ENCODE results near the gene GAST.

DNA sequence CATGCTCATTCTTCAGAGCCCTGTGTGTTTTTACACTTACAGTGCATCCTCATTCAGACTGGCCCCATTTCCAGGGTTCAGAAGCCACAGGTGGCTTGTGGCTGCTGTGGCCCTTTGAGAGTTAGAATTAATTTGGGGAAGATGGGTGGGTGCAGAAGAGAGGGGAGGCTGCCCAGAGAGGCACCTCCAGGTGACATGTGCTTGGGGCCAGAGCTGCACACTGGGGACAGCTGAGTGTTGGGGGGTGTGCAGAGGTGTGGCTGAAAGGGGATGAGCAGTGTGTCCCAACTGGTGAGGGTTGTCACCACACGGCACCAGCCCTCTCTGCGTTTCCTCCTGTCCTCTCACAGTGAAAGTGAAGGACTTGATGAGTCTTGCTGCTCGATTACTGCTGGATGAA lies 30.4 kb upstream of the GAST start:
- TF ChIP-seq, protein P1, sequence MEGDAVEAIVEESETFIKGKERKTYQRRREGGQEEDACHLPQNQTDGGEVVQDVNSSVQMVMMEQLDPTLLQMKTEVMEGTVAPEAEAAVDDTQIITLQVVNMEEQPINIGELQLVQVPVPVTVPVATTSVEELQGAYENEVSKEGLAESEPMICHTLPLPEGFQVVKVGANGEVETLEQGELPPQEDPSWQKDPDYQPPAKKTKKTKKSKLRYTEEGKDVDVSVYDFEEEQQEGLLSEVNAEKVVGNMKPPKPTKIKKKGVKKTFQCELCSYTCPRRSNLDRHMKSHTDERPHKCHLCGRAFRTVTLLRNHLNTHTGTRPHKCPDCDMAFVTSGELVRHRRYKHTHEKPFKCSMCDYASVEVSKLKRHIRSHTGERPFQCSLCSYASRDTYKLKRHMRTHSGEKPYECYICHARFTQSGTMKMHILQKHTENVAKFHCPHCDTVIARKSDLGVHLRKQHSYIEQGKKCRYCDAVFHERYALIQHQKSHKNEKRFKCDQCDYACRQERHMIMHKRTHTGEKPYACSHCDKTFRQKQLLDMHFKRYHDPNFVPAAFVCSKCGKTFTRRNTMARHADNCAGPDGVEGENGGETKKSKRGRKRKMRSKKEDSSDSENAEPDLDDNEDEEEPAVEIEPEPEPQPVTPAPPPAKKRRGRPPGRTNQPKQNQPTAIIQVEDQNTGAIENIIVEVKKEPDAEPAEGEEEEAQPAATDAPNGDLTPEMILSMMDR (conservative IDR thresholded peaks at IDR 0.05 in 1 of 2, IDR thresholded peaks at IDR 0.05 in 1 of 2; ENCODE audit: low read depth in 1 of 2, low read length in 2 of 2), result no peak
- no peak for TF ChIP-seq EZH2 (IDR thresholded peaks at IDR 0.05; ENCODE audit: low read length, missing control alignments)

All from fibroblast of lung (primary cell).